Measurements from ENCODE around the gene EIF2B4. TPM values are rescaled to one million over a fixed set of nuclear protein-coding genes. Genes with fewer than 3 reads are reported as not detected.

The EIF2B4 gene
- total and polyA plus RNA-seq, 2 of the 8 experiments (the other 6 are each of a cell fraction or from before 2014, with no cell fraction given), result 60.0 to 63.2 TPM

DNA sequence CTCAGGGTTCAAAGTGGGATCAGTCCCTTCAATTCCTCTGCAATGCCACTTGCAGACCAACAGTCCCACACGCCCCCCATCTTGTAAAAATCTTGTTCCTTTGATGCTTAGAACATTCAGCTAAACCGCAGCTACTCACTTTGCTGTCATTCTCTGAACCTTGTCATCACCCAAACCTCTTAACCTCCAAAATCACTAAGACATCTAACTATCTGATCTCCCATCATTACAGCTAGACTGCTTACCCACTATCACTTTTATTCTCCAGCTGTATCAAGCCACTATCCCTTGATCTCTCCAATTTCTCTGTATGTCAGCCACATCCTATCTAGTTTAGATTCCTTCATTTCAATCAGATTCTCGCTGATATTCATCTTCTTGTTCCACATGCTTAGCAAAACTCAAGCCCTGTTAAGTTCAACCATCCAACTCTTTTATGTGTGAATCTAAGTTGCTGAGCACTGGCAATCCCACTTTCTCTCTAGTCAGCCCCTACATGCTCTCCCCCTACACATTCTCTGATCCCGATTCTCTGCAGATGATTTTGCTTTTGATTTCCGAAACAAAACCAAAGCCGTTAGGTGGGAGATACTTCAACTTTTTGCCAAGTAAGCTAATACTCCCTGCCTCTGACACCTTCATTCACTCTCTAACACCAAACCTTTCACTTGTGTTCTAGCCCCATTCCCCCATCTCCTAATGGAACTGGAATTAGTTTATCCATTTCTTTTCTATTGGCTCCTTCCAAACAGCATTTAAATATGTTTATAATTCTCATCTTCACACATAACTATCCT is 18.1 kb downstream of the EIF2B4 start (continued):
- TF ChIP-seq TBP (IDR thresholded peaks at IDR 0.05; ENCODE audit: low read depth, low read length), result no peak
